NCI-H2029 treated with DMSO at 0.1 percent for 48 hours (cell line): ENCODE data around the gene BANK1.

ENCODE experiments used
- DNase-seq: peaks from one replicate; lab custom pipeline; 2025; lab: John Stamatoyannopoulos, UW

BANK1 gene

DNA sequence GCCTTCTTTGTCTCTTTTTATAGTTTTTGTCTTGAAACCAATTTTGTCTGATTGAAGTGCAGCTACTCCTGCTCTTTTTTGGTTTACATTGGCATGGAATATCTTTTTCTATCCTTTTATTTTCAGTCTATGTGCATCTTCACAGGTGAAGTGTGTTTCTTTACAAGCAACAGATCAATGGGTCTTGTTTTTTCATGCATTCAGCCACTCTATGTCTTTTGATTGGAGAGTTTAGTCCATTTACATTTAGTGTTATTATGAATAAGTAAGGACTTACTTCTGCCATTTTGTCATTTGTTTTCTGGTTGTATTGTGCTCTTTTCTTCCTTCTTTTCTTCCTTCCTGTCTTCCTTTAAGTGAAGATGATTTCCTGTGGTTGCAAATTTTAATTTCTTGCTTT is 330.3 kb downstream of the BANK1 start:
- no peak for DNase-seq
